ENCODE data around the gene ZBTB7B. TPM values are rescaled to one million over a fixed set of nuclear protein-coding genes. Genes with fewer than 3 reads are reported as not detected.

ZBTB7B gene
- total RNA-seq, 2 donors from 2014 or later, result 30.1 to 34.3 TPM

DNA sequence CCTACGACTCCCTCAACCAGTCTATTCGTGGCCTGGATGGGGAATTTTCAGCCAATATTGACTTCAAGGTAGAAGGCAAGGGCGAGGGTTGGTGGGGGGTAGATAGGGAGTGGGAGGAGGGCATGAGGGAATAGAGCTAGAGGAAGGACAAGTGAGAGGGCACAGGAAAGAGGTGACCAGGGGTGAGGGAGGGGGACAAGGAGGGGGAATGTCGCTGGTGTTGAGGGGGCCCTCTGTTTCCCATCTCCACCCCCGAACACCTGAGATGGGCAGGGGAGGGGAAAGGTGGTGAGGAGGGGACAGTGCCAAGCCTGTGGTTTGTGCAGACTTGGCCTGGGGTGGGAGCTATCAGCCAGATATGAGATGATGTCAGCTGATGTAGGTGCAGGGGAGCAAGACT is 40.2 kb downstream of the ZBTB7B start:
- Histone ChIP-seq H3K36me3 (replicated peaks in 1 of 2; ENCODE audit: insufficient read depth in 1 of 2, low read depth in 2 of 2) (no peaks in the 10 kb centered on the region), H3K27ac (no peak overlapping the region), H3K4me3 (no peak overlapping the region), H3K27me3 (no peaks in the 10 kb centered on the region), H3K9me3 (no peaks in the 10 kb centered on the region), H3K4me1 (peaks cover 6% of the 10 kb centered on the region)
- WGBS, 2 donors, result 68 to 69% methylated on average over 5 of the region's 5 CpGs
- TF ChIP-seq, protein P1, sequence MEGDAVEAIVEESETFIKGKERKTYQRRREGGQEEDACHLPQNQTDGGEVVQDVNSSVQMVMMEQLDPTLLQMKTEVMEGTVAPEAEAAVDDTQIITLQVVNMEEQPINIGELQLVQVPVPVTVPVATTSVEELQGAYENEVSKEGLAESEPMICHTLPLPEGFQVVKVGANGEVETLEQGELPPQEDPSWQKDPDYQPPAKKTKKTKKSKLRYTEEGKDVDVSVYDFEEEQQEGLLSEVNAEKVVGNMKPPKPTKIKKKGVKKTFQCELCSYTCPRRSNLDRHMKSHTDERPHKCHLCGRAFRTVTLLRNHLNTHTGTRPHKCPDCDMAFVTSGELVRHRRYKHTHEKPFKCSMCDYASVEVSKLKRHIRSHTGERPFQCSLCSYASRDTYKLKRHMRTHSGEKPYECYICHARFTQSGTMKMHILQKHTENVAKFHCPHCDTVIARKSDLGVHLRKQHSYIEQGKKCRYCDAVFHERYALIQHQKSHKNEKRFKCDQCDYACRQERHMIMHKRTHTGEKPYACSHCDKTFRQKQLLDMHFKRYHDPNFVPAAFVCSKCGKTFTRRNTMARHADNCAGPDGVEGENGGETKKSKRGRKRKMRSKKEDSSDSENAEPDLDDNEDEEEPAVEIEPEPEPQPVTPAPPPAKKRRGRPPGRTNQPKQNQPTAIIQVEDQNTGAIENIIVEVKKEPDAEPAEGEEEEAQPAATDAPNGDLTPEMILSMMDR (IDR thresholded peaks at IDR 0.05), result no peak
- no peak for TF ChIP-seq POLR2A (IDR thresholded peaks at IDR 0.05)
- intact Hi-C loops (cut with DNase I), result no loop called here
- ATAC-seq (no peak), DNase-seq (no peak)

DNA sequence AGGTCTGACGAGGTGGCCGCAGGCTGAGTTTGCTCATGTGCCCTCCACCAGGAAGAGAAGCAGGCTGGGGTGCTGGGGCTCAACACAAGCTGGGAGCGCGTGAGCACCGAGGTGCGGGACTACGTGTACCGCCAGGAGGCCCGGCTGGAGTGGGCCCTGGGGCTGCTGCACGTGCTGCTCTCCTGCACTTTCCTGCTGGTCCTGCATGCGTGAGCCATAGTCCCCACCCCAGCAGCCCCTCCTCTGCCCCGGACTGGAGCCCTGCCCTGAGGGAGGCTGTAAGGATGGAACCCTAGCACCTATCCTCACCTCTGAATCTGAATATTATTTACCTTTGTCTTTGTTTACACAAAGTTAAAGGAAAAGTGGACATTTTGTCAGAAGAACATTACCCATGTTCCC is 40.7 kb downstream of the ZBTB7B start:
- no peaks in the 10 kb centered on the region for H3K27me3 ChIP-seq
- no peak overlapping the region for H3K27ac ChIP-seq
- DNase-seq, result peak in 1 of 4 donors; percentile 24

DNA sequence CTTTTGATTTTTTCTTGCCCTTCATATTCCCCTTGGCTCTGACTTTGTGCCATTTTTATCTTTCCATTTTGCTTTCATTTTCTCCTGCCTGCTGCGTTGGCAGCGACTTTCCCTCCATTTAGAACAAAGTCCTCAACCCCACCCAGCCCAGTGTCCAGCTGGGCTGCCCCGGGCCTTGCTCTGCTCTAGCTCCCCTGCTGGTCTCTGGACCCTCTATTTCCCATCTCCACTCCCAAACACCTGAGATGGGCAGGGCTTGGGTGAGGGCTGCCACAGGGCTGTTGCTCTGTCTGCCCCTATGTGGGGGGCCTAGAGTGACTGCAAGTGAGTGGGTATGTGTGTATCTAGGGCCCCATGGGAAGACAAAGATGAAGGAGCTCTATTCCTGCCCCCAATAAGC is 41.2 kb downstream of the ZBTB7B start:
- H3K36me3 ChIP-seq (replicated peaks in 1 of 2; ENCODE audit: insufficient read depth in 1 of 2, low read depth in 2 of 2), result no peaks in the 10 kb centered on the region
- 53 to 60% methylated on average over 3 of the region's 3 CpGs for whole genome bisulfite sequencing, 2 donors
- H3K4me1 ChIP-seq, result peaks cover 6% of the 10 kb centered on the region
- H3K27ac ChIP-seq, result no peak overlapping the region
- H3K9me3 ChIP-seq, result no peaks in the 10 kb centered on the region
- intact Hi-C loops (cut with DNase I), result no loop called here
- no peak for DNase-seq
- H3K4me3 ChIP-seq, result no peak overlapping the region
- TF ChIP-seq, protein P1 (IDR thresholded peaks at IDR 0.05), result no peak
- TF ChIP-seq POLR2A (IDR thresholded peaks at IDR 0.05), result no peak
- H3K27me3 ChIP-seq, result no peaks in the 10 kb centered on the region
- ATAC-seq, result no peak

More for the DNA sequence above, 40.7 kb downstream of the ZBTB7B start:
- H3K4me1 ChIP-seq, result peaks cover 6% of the 10 kb centered on the region
- TF ChIP-seq, protein P1 (IDR thresholded peaks at IDR 0.05), result no peak
- TF ChIP-seq POLR2A (IDR thresholded peaks at IDR 0.05), result no peak
- H3K36me3 ChIP-seq (replicated peaks in 1 of 2; ENCODE audit: insufficient read depth in 1 of 2, low read depth in 2 of 2), result no peaks in the 10 kb centered on the region
- no peaks in the 10 kb centered on the region for H3K9me3 ChIP-seq
- 54 to 72% methylated on average over 6 to 12 of the region's 12 CpGs for WGBS, 2 donors
- intact Hi-C loops (cut with DNase I), result no loop called here
- H3K4me3 ChIP-seq, result no peak overlapping the region
- ATAC-seq, result no peak

DNA sequence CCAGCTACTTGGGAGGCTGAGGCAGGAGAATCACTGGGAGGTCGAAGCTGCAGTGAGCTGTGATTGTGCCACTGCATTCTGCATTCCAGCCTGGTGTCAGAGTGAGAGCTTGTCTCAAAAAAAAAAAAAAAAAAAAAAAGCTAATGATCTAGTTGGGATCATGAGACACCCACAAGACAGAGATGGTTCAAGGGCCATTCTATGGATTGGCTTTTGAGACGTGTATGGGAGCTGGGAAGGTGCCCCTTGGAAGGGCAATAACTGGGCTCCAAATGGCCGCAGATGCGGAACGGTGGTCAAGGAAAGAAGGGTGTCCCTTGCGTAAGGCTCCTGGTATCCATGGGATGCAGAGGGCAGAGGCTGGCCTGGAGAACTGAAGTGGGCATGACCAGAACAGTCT is 41.8 kb downstream of the ZBTB7B start:
- H3K27ac ChIP-seq, result peak overlapping the region; percentile 49 to 77 (median 70)
- no peak for DNase-seq
- no peak for ATAC-seq

More for the DNA sequence above, 41.8 kb downstream of the ZBTB7B start:
- H3K36me3 ChIP-seq (replicated peaks in 1 of 2; ENCODE audit: insufficient read depth in 1 of 2, low read depth in 2 of 2), result no peaks in the 10 kb centered on the region
- H3K9me3 ChIP-seq, result no peaks in the 10 kb centered on the region
- H3K27me3 ChIP-seq, result no peaks in the 10 kb centered on the region
- H3K4me1 ChIP-seq, result peaks cover 6% of the 10 kb centered on the region
- intact Hi-C loops (cut with DNase I), result no loop called here
- 80 to 85% methylated on average over 6 of the region's 6 CpGs for WGBS, 2 donors
- TF ChIP-seq POLR2A (IDR thresholded peaks at IDR 0.05), result no peak
- TF ChIP-seq, protein P1 (IDR thresholded peaks at IDR 0.05), result no peak
- H3K4me3 ChIP-seq, result no peak overlapping the region

Data from body of pancreas (tissue), 4 donors.